ENCODE results near the gene NEDD4L. TPM values are rescaled to one million over a fixed set of nuclear protein-coding genes. Genes with fewer than 3 reads are reported as not detected.

NEDD4L gene
- total and polyA plus RNA-seq, 7 donors: 52.0 to 104 (median 57.4) TPM

DNA sequence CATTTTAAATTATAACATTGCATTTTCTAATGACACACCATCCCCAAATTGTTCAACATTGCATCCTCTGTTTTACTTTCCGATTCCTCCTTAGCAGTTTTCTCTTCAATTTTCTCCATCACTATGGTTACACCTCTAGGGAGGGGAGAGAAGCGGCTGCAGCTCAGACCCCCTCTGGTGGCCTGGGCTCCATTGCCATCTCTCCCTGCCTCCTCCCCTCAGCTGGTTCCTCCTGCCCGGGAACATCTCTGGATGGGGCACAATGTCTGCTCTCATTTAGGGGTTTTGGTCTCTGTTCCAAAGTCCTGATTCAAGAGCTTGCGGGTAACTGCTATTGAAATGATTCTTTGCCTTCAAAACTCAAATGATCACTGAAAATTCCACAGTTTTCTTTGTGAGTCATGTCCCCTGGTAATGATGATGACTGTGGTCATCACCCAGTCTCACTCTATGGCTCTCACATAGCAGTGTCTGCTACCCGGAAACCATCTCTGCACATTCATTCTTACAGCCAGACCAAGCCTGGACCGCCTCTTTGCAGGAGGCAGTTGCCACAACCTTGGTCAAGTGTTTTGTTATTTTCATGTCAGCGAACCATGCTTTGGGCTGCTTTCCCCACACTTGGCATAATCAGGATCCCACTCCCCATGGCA, 321.0 kb downstream of the NEDD4L start:
- Histone ChIP-seq H3K27ac (no peak overlapping the region), H3K9me3 (no peaks in the 10 kb centered on the region), H3K36me3 (peaks cover 0 to 53% (median 25%) of the 10 kb centered on the region in 4 donors), H3K4me1 (peaks cover 0 to 33% (median 26%) of the 10 kb centered on the region in 4 donors), H3K4me3 (no peak overlapping the region), H3K27me3 (no peaks in the 10 kb centered on the region)
- WGBS, 2 donors: 92 to 95% methylated on average over 7 of the region's 7 CpGs
- intact Hi-C loops (cut with DNase I): no loop called here
- TF ChIP-seq, protein P1, sequence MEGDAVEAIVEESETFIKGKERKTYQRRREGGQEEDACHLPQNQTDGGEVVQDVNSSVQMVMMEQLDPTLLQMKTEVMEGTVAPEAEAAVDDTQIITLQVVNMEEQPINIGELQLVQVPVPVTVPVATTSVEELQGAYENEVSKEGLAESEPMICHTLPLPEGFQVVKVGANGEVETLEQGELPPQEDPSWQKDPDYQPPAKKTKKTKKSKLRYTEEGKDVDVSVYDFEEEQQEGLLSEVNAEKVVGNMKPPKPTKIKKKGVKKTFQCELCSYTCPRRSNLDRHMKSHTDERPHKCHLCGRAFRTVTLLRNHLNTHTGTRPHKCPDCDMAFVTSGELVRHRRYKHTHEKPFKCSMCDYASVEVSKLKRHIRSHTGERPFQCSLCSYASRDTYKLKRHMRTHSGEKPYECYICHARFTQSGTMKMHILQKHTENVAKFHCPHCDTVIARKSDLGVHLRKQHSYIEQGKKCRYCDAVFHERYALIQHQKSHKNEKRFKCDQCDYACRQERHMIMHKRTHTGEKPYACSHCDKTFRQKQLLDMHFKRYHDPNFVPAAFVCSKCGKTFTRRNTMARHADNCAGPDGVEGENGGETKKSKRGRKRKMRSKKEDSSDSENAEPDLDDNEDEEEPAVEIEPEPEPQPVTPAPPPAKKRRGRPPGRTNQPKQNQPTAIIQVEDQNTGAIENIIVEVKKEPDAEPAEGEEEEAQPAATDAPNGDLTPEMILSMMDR (IDR thresholded peaks at IDR 0.05): no peak
- TF ChIP-seq POLR2AphosphoS5 (IDR thresholded peaks at IDR 0.05) (no peak), EP300 (IDR thresholded peaks at IDR 0.05) (no peak), POLR2A (IDR thresholded peaks at IDR 0.05) (no peak)
- DNase-seq: no peak

- no peaks in the 10 kb centered on the region for H3K9me3 ChIP-seq
- H3K36me3 ChIP-seq: peaks cover 0 to 77% (median 36%) of the 10 kb centered on the region in 4 donors
- H3K27ac ChIP-seq: no peak overlapping the region
- H3K4me1 ChIP-seq: peaks cover 0 to 10% (median 8%) of the 10 kb centered on the region in 4 donors
- no peak for DNase-seq
- 88 to 92% methylated on average over 9 of the region's 9 CpGs for WGBS, 2 donors
- TF ChIP-seq POLR2AphosphoS5 (IDR thresholded peaks at IDR 0.05): no peak
- TF ChIP-seq EP300 (IDR thresholded peaks at IDR 0.05): no peak
- TF ChIP-seq, protein P1 (IDR thresholded peaks at IDR 0.05): no peak
- no peak for TF ChIP-seq POLR2A (IDR thresholded peaks at IDR 0.05)
- no peak overlapping the region for H3K4me3 ChIP-seq
- H3K27me3 ChIP-seq: no peaks in the 10 kb centered on the region
- intact Hi-C loops (cut with DNase I): no loop called here
Measured at GRCh38 chr18:58367425-58368140, 323.6 kb downstream of the NEDD4L start.

DNA sequence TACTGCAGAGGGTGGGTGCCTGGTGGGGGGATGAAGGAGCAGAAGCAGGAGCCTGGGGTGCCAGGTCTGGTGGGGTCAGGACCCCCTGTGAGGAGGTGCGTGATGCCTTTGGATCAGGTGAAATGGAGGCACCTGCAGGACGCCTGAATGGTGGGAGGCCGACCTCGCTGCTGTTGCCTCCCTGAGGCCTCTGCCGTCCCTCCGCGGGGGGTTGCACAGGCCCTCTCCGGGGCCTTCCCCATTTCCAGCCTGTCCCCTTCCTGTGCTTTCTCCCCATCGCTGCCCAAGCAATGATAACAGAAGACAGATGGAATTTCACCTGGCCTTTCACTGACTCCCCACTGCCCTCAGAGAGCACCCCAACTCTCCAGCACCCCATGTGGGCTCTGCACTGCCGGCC, 325.6 kb downstream of the NEDD4L start:
- no peaks in the 10 kb centered on the region for H3K9me3 ChIP-seq

GRCh38 chr18:58370038-58370580, 326.1 kb downstream of the NEDD4L start:
- 93% methylated on average over 10 of the region's 10 CpGs for WGBS, 2 donors
- intact Hi-C loops (cut with DNase I): no loop called here
- H3K36me3 ChIP-seq: peaks cover 9 to 94% (median 42%) of the 10 kb centered on the region in 4 donors
- H3K27me3 ChIP-seq: no peaks in the 10 kb centered on the region
- H3K27ac ChIP-seq: no peak overlapping the region
- TF ChIP-seq EP300 (IDR thresholded peaks at IDR 0.05) (no peak), POLR2A (IDR thresholded peaks at IDR 0.05) (no peak), POLR2AphosphoS5 (IDR thresholded peaks at IDR 0.05) (no peak)
- TF ChIP-seq, protein P1 (IDR thresholded peaks at IDR 0.05): no peak
- no peak for DNase-seq
- H3K9me3 ChIP-seq: no peaks in the 10 kb centered on the region
- H3K4me3 ChIP-seq: no peak overlapping the region
- no peaks in the 10 kb centered on the region for H3K4me1 ChIP-seq

More for the DNA sequence above, 325.6 kb downstream of the NEDD4L start:
- intact Hi-C loops (cut with DNase I): no loop called here
- H3K4me1 ChIP-seq: no peaks in the 10 kb centered on the region
- peaks cover 9 to 94% (median 45%) of the 10 kb centered on the region in 4 donors for H3K36me3 ChIP-seq
- no peak overlapping the region for H3K27ac ChIP-seq
- no peak for DNase-seq
- WGBS, 2 donors: 96 to 97% methylated on average over 10 of the region's 10 CpGs
- H3K27me3 ChIP-seq: no peaks in the 10 kb centered on the region
- no peak overlapping the region for H3K4me3 ChIP-seq
- TF ChIP-seq POLR2A (IDR thresholded peaks at IDR 0.05) (no peak), EP300 (IDR thresholded peaks at IDR 0.05) (no peak), POLR2AphosphoS5 (IDR thresholded peaks at IDR 0.05) (no peak)
- TF ChIP-seq, protein P1 (IDR thresholded peaks at IDR 0.05): no peak

All from sigmoid colon (tissue), 7 donors.